Stimulated activated CD4-positive, alpha-beta T cell treated with anti-CD3 and anti-CD28 coated beads, TNF-alpha, amount 100 ng/mL, for 48 hours (primary cell): ENCODE results near the gene CRIM1.

Experiments used
- DNase-seq, 3 donors: peaks; one replicate each; pipeline ENCODE4 v3.0.0-alpha.2; 2020; ENCODE audit warnings: low read depth in 3 of 3

Gene CRIM1

GRCh38 chr2:36578343-36579296 is 223.0 kb downstream of the CRIM1 start:
- no peak for DNase-seq

- no peak for DNase-seq
These were observed 223.7 kb downstream of the CRIM1 start for GRCh38 chr2:36579297-36579664.

GRCh38 chr2:36582538-36582937 is 227.0 kb downstream of the CRIM1 start:
- no peak for DNase-seq

- DNase-seq, result no peak
These were observed 227.4 kb downstream of the CRIM1 start for GRCh38 chr2:36582951-36583350.

- no peak for DNase-seq
These were observed 228.7 kb downstream of the CRIM1 start for GRCh38 chr2:36584148-36584794.

- no peak for DNase-seq
These were observed 231.1 kb downstream of the CRIM1 start for GRCh38 chr2:36586672-36587071.

- DNase-seq, result no peak
These were observed 231.5 kb downstream of the CRIM1 start for GRCh38 chr2:36587101-36587500.

- DNase-seq, result no peak
These were observed 232.0 kb downstream of the CRIM1 start for GRCh38 chr2:36587556-36587955.

- DNase-seq, result no peak
These were observed 233.7 kb downstream of the CRIM1 start for GRCh38 chr2:36589230-36589630.

GRCh38 chr2:36594849-36595248 is 239.3 kb downstream of the CRIM1 start:
- no peak for DNase-seq

- no peak for DNase-seq
These were observed 240.8 kb downstream of the CRIM1 start for GRCh38 chr2:36596397-36596796.

GRCh38 chr2:36597003-36597531 is 241.5 kb downstream of the CRIM1 start:
- DNase-seq, result no peak

GRCh38 chr2:36597532-36598377 is 242.2 kb downstream of the CRIM1 start, which contains the start of gene FEZ2:
Gene FEZ2 (minus strand): TSS chr2:36598168. CDS start chr2:36598142, 26 bp downstream.
- DNase-seq, result peak; percentile 31 to 69 (median 55)
